Measurements from ENCODE around the gene CHST8. TPM values are rescaled to one million over a fixed set of nuclear protein-coding genes. Genes with fewer than 3 reads are reported as not detected.

The CHST8 gene
- total RNA-seq, 1 experiment from 2014 or later, result not detected

DNA sequence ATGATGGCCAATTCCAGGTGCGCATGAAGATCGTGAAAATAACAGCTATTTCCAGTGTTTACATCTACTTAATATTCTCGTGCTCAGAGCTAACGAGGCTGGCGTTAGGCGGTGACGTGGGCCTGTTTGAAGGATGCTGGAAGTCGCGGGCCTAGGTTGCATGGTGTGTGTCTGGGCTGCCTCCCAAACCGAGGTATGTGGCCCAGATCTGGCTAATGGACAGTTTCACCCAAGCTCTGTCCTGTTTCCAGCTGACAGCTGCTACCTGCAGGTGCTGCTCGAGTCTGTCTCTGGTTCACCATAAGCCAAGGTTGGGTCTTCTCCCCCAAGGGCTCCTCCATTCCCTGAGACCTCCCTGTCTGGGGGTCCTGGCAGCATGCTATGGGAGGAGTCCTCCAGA, 134.4 kb downstream of the CHST8 start:
- H2AFZ ChIP-seq, result no peak overlapping the region
- no peak for TF ChIP-seq EZH2 (IDR thresholded peaks at IDR 0.05; ENCODE audit: low read depth)
- TF ChIP-seq, protein P1, sequence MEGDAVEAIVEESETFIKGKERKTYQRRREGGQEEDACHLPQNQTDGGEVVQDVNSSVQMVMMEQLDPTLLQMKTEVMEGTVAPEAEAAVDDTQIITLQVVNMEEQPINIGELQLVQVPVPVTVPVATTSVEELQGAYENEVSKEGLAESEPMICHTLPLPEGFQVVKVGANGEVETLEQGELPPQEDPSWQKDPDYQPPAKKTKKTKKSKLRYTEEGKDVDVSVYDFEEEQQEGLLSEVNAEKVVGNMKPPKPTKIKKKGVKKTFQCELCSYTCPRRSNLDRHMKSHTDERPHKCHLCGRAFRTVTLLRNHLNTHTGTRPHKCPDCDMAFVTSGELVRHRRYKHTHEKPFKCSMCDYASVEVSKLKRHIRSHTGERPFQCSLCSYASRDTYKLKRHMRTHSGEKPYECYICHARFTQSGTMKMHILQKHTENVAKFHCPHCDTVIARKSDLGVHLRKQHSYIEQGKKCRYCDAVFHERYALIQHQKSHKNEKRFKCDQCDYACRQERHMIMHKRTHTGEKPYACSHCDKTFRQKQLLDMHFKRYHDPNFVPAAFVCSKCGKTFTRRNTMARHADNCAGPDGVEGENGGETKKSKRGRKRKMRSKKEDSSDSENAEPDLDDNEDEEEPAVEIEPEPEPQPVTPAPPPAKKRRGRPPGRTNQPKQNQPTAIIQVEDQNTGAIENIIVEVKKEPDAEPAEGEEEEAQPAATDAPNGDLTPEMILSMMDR (conservative IDR thresholded peaks at IDR 0.05), result no peak
- H3K4me3 ChIP-seq, result no peak overlapping the region
- no peaks in the 10 kb centered on the region; the same call in 1 of the 2 replicates for H4K20me1 ChIP-seq (ENCODE audit: insufficient read depth)
- H3K79me2 ChIP-seq (ENCODE audit: low read depth), result no peaks in the 10 kb centered on the region
- no peaks in the 10 kb centered on the region for H3K9me2 ChIP-seq (ENCODE audit: insufficient read depth)
- H3K27ac ChIP-seq, result no peak overlapping the region
- H3K9me3 ChIP-seq (ENCODE audit: insufficient read depth, low read depth), result no peaks in the 10 kb centered on the region
- CTCF ChIA-PET, result no interaction called here
- intact Hi-C loops (cut with micrococcal nuclease; ENCODE audit: unreplicated experiment), result no loop called here
- H3F3A ChIP-seq (ENCODE audit: insufficient read depth, low read depth), result no peaks in the 10 kb centered on the region
- no peaks in the 10 kb centered on the region for H3K36me3 ChIP-seq (ENCODE audit: low read depth)
- peaks cover 82% of the 10 kb centered on the region for H3K27me3 ChIP-seq (ENCODE audit: insufficient read depth, low read depth)
- BruUV-seq (replicated peaks), result no TSS peak
- H3K4me2 ChIP-seq, result no peak overlapping the region
- DNase-seq, result no peak
- POLR2A ChIA-PET (ENCODE audit: unreplicated experiment), result no interaction called here
- no peaks in the 10 kb centered on the region for H3K4me1 ChIP-seq (replicated peaks; ENCODE audit: insufficient read depth)

DNA sequence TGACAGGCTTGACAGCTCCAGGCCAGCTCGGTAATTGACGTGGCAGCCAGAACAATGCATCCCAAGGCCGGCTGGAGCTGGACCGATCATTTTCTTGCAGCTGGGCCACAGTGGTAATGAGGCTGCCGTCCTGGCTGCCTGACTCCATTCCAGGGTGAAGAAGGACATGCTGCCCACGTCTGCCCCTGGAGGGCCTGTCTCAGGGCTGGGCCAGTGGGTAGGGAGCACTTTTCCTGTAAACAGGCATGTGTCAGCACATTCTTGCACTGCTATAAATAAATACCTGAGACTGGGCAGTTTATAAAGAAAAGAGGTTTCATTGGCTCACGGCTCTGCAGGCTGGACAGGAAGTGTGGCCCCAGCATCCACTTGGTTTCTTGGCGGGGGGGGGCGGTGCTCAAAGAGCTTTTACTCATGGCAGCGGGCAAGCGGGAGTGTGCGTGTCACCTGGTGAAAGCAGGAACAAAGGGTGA, 136.8 kb downstream of the CHST8 start:
- H3F3A ChIP-seq (ENCODE audit: insufficient read depth, low read depth), result no peaks in the 10 kb centered on the region
- ChIA-PET POLR2A (ENCODE audit: unreplicated experiment) (no interaction called here), CTCF (no interaction called here)
- no peaks in the 10 kb centered on the region for H3K79me2 ChIP-seq (ENCODE audit: low read depth)
- no peaks in the 10 kb centered on the region for H3K36me3 ChIP-seq (ENCODE audit: low read depth)
- intact Hi-C loops (cut with micrococcal nuclease; ENCODE audit: unreplicated experiment), result no loop called here
- no peak overlapping the region for H3K27ac ChIP-seq
- no peaks in the 10 kb centered on the region for H3K9me2 ChIP-seq (ENCODE audit: insufficient read depth)
- no peak overlapping the region for H3K4me2 ChIP-seq
- H4K20me1 ChIP-seq (ENCODE audit: insufficient read depth), result no peaks in the 10 kb centered on the region; the same call in 1 of the 2 replicates
- peaks cover 83% of the 10 kb centered on the region for H3K27me3 ChIP-seq (ENCODE audit: insufficient read depth, low read depth)
- TF ChIP-seq, protein P1 (conservative IDR thresholded peaks at IDR 0.05), result no peak
- no peak for TF ChIP-seq EZH2 (IDR thresholded peaks at IDR 0.05; ENCODE audit: low read depth)
- no TSS peak for BruUV-seq (replicated peaks)
- no peak overlapping the region for H3K4me3 ChIP-seq
- no peaks in the 10 kb centered on the region for H3K9me3 ChIP-seq (ENCODE audit: insufficient read depth, low read depth)
- peak in 1 of 2 experiments; percentile 50 for DNase-seq
- H3K4me1 ChIP-seq (replicated peaks; ENCODE audit: insufficient read depth), result no peaks in the 10 kb centered on the region
- H2AFZ ChIP-seq, result no peak overlapping the region

DNA sequence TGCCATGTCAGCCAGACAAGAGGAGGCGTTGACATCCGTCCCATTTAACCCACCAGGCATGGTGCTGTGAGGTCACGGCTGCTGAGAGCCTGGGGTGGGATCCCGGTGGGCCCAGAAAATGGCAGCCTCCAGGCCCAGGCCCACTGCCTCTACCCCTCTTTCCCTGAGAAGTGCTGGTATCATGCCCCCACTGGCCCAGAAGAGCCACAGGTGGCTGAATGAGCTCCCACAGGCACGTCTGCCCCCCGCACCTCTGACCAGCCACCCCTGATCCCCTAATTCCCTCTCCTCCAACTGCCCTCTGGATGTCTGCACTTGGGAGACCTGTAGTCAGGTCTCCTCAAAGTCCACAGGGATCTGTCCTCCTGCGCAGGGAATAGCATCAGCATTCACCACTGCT, 137.6 kb downstream of the CHST8 start:
- Histone ChIP-seq H3K4me2 (no peak overlapping the region), H3K9me3 (ENCODE audit: insufficient read depth, low read depth) (no peaks in the 10 kb centered on the region), H3K27me3 (ENCODE audit: insufficient read depth, low read depth) (peaks cover 87% of the 10 kb centered on the region), H3K36me3 (ENCODE audit: low read depth) (no peaks in the 10 kb centered on the region), H3F3A (ENCODE audit: insufficient read depth, low read depth) (no peaks in the 10 kb centered on the region), H3K79me2 (ENCODE audit: low read depth) (no peaks in the 10 kb centered on the region), H4K20me1 (ENCODE audit: insufficient read depth) (no peaks in the 10 kb centered on the region; the same call in 1 of the 2 replicates), H2AFZ (no peak overlapping the region), H3K4me1 (replicated peaks; ENCODE audit: insufficient read depth) (no peaks in the 10 kb centered on the region), H3K4me3 (no peak overlapping the region), H3K9me2 (ENCODE audit: insufficient read depth) (no peaks in the 10 kb centered on the region), H3K27ac (no peak overlapping the region)
- TF ChIP-seq, protein P1 (conservative IDR thresholded peaks at IDR 0.05), result no peak
- TF ChIP-seq EZH2 (IDR thresholded peaks at IDR 0.05; ENCODE audit: low read depth), result no peak
- no peak for DNase-seq
- ChIA-PET CTCF (no interaction called here), POLR2A (ENCODE audit: unreplicated experiment) (no interaction called here)
- BruUV-seq (replicated peaks), result no TSS peak
- intact Hi-C loops (cut with micrococcal nuclease; ENCODE audit: unreplicated experiment), result no loop called here
